Stimulated activated CD8-positive, alpha-beta memory T cell treated with anti-CD3 and anti-CD28 coated beads, Interleukin-12 subunit alpha, Interleukin-12 subunit beta, amount 100 ng/mL, for 24 hours (primary cell): ENCODE measurements around the gene CP.

Source experiments
- DNase-seq: peaks from one replicate; pipeline ENCODE4 v3.0.0-alpha.2; 2020; ENCODE audit errors: extremely low read depth

CP gene

DNA sequence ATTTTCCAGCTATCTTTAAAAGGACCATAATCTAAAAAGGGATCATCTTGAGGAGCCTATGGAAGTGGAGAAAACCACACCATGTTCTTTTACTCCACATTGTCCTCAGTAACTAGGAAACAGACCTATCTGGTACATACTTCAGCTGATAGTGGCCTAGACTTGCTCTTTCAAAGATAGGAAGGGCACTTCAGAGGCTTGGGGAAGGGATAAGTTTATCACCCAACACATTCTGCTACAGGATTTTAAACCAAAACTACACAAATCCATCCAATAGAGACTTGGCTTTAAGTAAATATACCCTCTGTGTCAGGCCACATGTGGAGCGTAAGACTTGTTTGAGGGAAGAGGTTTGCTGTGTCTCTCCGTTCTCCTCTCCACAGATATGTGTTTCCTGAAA, 35.4 kb downstream of the CP start:
- DNase-seq: no peak

GRCh38 chr3:149181182-149181581, 40.4 kb downstream of the CP start:
- no peak for DNase-seq

DNA sequence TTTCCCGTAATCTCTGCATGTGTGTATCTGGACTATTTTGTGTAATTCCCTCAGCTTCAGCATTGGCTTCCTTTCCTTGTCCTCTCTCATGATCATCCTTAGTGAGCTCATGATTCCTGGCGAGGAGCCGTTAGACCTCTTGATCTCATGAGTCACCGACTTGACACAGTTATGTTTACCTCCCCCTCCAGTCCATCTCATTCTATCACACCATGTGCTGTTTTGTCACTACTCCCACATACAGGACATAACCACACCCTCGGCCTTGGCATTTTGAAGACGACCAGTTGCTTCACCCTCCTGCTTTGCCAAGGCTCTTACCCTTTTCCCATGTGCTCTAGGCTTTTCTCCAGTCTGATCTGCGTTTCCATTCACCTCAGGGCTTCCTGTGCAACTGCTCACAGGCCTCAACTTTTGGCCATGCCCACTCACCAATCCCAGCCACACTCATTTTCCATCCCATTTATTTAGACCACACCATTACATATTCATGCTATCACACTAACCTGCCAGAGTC, 41.5 kb downstream of the CP start:
- DNase-seq: no peak

DNA sequence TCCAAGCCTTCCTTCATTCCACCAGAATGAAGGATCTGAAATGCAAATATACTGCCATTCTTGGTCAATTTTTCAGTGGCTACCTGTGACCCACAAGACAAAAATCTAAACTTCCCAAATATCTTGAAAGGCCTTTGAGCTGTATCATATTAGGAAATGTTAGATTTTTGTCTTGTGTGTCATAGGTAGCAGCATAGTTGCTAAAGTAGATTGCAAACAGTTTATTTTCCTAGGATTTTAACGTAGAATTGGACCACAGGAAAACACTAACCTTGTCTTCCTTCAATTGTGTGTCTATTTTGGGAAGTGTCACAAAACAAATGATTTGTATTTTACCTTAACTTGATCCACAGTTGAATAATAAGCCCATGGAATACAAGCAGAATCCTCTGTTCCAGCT, 42.4 kb downstream of the CP start:
- DNase-seq: no peak

GRCh38 chr3:149177122-149177521, 44.5 kb downstream of the CP start:
- no peak for DNase-seq

DNA sequence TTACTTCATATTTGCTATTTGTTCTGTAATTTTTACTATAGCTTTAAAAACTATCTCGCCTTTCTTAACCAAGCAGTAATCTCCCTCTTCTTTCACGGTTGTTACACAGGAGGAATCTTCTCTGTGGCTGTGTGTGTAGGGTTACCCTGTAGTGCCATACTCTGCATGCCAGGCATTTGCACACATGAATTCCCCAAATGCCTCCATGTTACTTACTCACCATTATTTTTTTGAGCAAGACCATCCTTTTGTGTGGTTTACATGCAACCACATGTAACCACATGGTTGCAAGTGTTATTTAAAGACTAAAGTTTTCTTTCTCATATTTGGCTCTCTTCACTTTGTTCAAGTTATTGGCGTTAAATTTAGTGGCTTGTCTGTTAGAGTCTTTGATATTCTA, 46.7 kb downstream of the CP start:
- no peak for DNase-seq

- no peak for DNase-seq
Observed at GRCh38 chr3:149170672-149171071, 51.0 kb downstream of the CP start.

DNA sequence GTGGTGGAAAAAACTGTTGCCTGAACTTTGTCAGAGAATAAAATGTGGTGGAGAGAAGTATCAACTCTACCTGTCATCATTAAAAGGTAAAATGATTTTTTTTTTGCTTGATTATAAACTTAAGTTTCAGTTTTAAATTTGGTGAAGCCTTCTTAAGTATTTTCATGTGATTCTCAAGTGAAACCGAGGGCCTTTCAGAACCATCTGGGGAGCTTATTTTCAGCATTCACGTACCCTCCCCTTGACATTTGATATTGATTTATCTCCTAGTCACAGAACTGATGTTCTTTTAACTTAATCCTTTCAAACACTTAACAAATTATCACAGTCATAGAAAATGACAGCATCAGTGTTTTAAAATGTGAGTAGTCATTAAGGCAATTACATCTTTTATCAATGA, 53.7 kb downstream of the CP start:
- no peak for DNase-seq

- DNase-seq: no peak
Observed at GRCh38 chr3:149163066-149163465, 58.6 kb downstream of the CP start.

- no peak for DNase-seq
Observed at GRCh38 chr3:149162007-149162406, 59.6 kb downstream of the CP start.

DNA sequence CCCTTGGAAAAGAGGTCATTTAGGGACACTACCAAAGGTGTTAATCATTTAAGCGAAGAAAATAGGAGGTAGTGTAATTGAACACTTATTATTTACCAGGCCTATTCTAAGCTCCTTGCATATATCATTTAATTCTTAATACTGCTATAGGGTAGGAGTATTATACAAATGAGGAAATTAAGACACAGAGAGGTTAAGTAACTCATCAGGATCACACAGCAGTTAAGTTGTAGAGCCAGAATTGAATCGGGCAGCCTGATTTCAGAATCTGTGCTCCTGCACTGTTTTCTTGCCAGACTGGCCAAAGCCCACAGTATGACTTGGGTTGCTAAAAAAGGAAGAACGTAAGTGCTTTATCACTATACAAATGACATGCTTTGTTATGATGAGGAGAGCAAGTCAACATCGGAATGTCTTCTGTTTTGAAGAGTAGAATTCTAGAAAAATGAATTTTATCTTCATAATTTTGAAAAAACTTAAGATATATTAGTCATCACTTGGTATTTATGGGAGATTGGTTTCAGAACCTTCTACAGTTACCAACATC, 60.8 kb downstream of the CP start:
- DNase-seq: no peak

GRCh38 chr3:149153402-149153801, 68.2 kb downstream of the CP start:
- DNase-seq: no peak

DNA sequence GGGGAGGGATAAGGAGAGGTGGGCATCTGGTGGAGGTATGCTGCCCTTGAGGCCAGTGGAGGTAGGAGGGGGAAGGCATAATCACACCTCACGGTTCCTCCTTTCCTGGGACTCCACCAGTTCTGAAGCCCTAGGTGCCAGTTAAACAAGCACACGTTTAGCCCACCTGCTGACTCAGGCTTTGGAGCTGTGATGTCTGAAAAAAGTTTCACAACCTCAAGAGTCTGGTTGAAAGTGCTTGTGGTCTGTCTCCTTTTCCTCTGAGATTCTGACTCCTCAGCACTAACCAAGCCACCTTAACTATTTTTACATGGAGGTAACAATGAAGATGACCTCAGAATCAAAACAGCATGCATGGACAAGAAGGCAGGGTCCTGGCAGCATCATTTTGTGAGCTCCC, 69.2 kb downstream of the CP start:
- DNase-seq: no peak

- no peak for DNase-seq
Observed at GRCh38 chr3:149151843-149152242, 69.8 kb downstream of the CP start.

GRCh38 chr3:149150436-149150835, 71.2 kb downstream of the CP start:
- no peak for DNase-seq

- DNase-seq: no peak
Observed at GRCh38 chr3:149145974-149146373, 75.7 kb downstream of the CP start.

GRCh38 chr3:149145356-149145755, 76.3 kb downstream of the CP start:
- no peak for DNase-seq

DNA sequence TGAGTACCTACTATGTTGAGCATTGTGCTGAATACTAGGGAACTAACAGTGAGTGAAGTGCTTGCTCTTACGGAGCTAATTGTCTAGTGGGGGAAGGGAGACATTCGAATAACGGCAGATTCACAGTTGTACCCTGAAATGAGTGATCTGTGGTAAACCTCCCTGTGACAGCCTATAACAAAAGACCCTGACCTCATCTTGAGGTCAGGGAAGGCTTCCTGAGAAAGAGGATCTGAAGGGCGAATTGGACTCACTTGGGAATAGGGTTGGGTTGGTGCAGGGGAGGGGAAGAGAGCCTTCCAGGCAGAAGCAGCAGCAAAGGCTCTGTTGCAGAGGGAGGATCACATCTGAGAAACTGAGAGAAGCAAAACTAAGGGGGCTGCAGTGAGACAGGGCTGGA, 78.9 kb downstream of the CP start:
- DNase-seq: no peak

DNA sequence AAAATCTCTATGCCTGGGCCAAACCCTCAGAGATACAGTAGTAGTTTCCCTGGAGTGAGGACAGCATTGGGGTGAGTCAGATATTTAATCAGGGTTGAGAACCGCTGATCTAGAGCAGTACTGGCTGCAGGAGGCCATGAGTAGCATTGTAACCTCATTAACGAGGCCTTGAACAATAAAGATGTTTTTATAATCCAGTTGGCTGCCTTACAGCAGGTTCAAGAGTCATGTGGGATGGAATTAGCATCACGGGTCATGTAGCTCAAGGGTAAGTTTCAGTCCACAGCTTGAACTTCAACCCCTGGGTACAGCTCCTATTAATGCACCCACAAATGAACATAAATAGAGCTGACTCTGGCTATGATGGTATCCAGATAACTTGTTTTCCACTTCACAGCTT, 87.1 kb downstream of the CP start:
- DNase-seq: no peak

GRCh38 chr3:149131589-149131988, 90.0 kb downstream of the CP start:
- DNase-seq: no peak

DNA sequence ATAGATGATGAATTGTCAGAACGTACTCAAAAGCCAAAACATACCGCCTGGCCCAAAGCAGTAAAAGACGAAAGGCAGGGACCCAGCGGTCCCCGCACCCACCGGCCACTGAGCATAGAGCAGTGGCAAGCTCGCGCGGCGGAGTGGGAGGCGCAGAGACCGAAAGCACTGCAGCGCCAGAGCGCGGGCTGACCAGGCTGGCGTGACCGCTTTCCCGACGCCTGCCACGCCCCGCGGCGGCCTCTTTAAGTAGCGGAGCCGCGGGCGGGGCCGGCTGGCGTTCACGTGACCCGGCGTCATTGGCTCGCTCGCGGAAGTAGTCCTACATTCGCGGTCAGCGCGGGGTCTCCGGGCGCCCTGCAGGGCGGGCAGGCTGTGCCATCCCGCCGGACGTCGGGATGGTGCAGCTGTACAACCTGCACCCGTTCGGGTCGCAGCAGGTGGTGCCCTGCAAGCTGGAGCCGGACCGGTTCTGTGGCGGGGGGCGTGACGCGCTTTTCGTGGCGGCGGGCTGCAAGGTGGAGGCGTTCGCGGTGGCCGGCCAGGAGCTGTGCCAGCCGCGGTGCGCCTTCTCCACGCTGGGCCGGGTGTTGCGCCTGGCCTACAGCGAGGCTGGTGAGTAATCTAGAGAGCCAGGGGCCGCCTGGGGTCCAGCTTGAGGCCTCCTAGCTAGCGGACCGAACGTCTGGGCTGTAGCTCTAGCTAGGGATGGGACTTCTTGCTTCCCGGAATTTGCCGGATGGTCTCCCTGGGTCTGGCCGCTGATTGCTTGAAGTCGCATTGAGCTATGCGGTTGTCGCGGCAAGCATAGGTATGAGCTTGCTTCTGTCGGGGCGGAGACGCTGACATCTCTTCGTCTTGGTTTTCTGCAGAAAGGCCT, 92.1 kb downstream of the CP start, which contains the start of gene HPS3:
HPS3 (plus strand) TSS at position 313 of the 880 bp plus-strand sequence; CDS start at position 399, 86 bp downstream.
- DNase-seq: peak; percentile 71

DNA sequence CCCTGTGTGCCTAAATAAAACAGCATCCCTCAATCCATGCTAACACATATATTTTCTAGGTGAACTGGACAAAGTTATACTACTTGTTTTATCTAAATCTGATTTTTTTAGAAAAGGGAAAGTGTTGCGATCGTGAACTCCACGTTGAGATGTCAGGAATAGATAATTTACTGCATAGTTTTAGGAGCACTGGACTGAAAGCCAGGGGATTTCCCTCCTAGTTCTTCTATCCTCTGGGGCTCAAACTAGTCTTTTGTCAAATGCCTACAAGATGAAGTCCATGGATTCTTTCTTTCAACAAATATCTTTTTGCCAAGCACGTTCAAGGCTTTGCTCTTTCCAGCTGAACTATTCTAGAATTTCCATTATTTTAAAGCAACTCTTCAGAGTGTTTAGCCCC, 92.8 kb downstream of the CP start:
- no peak for DNase-seq
